Cardiac fibroblast (primary cell): ENCODE measurements around the gene JAZF1.

Experiments
- DNase-seq, 2 donors: peaks; one replicate each; pipeline versions ENCODE4 v3.0.0 to v3.0.0-alpha.2; 2010; ENCODE audit warnings: low read depth in 2 of 2
- H3K4me3 ChIP-seq, 2 donors: replicated peaks in 1 of 2; 1 replicate in 1 of 2; 2 replicates in 1 of 2; pipeline ENCODE4 v1.5.1; 2011; ENCODE audit warnings: low read depth in 2 of 2, low read length in 2 of 2, mild to moderate bottlenecking in 2 of 2, moderate library complexity in 1 of 2
- TF ChIP-seq, protein P1 (sequence below): IDR thresholded peaks from one replicate; pipeline ENCODE4 v1.5.1; 2011; ENCODE audit warnings: low read depth, mild to moderate bottlenecking, low read length, inconsistent platforms

JAZF1 gene

GRCh38 chr7:27944643-27945042, 236.0 kb downstream of the JAZF1 start:
- peak; percentile 24 to 52 for DNase-seq
- TF ChIP-seq, protein P1, sequence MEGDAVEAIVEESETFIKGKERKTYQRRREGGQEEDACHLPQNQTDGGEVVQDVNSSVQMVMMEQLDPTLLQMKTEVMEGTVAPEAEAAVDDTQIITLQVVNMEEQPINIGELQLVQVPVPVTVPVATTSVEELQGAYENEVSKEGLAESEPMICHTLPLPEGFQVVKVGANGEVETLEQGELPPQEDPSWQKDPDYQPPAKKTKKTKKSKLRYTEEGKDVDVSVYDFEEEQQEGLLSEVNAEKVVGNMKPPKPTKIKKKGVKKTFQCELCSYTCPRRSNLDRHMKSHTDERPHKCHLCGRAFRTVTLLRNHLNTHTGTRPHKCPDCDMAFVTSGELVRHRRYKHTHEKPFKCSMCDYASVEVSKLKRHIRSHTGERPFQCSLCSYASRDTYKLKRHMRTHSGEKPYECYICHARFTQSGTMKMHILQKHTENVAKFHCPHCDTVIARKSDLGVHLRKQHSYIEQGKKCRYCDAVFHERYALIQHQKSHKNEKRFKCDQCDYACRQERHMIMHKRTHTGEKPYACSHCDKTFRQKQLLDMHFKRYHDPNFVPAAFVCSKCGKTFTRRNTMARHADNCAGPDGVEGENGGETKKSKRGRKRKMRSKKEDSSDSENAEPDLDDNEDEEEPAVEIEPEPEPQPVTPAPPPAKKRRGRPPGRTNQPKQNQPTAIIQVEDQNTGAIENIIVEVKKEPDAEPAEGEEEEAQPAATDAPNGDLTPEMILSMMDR, result no peak

DNA sequence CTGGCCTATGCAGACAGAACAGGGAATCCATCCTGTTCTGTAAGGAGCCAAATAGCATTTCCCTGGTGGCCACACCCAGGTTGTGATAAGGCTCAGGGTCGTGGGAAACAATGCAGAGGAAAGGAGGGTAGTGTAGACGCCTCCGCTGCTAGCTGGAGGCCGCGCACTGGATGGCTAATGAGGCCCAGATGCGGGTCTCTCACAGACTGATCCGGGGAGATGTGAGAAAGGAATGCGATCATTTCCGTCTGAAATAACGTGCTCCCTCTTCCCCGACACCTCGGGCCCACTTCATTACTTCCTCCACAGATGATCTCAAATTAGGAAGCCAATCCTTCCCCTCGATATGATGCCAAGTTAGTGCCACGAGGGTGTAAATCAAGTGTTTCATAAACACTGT, 237.4 kb downstream of the JAZF1 start:
- H3K4me3 ChIP-seq, result no peak overlapping the region
- TF ChIP-seq, protein P1, result no peak
- no peak for DNase-seq

More at GRCh38 chr7:27944643-27945042, 236.0 kb downstream of the JAZF1 start:
- H3K4me3 ChIP-seq, result no peak overlapping the region

DNA sequence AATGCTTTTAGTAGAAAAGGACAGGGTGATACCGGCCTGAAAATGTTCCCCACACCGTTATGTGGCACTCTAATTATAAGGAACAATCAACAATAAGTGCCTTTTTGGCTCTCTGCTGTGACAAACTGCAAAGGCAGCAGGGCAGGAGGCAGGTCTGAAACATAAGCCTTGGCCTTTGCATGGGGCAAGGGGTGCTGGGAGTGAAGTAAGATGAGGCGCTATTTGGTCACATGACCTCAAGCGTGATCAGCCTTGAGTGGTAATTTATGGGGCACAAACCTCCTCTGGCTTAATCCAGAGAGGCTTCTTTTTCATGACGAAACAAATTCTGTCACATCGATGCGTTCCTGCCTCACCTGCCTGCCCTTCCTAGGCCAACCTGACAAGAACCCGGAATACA, 237.9 kb downstream of the JAZF1 start:
- TF ChIP-seq, protein P1, result no peak
- no peak overlapping the region for H3K4me3 ChIP-seq
- DNase-seq, result no peak

DNA sequence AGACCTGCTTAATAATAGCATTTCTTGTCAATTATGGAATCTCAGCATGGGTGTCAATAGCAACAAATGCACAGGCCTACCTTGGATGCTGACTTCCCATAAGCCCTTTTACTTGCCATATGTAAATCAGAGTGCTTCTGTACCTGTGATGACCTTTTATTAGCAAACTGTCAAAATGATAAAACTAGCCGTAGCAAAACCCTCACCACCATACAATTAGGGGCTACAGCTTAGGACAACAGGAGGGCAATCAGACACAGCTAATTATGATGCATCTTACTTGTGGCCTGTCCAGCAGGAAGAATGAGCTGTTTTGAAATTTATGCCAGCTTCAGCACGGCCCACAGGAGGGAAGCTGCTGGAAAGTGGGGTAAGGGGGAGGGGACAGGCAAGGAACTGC, 239.1 kb downstream of the JAZF1 start:
- TF ChIP-seq, protein P1, result no peak
- DNase-seq, result no peak
- H3K4me3 ChIP-seq, result no peak overlapping the region

- TF ChIP-seq, protein P1, result no peak
- DNase-seq, result no peak
- no peak overlapping the region for H3K4me3 ChIP-seq
Measured at GRCh38 chr7:27940341-27940740, 240.3 kb downstream of the JAZF1 start.

DNA sequence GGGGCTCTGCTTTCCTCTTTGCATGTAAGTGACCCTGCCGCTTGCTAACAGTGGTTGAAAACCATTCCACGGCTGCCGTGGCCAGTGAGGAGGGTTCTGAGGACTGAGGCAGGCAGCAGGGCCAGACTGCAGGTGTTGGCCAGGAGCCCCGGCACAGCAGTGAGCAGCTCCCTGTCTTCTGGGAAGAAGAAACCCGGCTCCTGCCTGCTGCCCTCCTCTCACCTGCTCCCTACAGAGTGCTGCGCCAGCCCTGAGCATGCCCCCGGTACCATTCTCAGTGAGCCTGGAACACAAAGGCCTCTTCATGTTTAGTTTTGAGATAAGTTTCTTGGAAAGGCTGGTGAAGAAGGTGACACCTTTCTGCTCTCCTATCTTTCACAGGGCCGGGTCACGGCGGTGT, 240.7 kb downstream of the JAZF1 start:
- no peak overlapping the region for H3K4me3 ChIP-seq
- TF ChIP-seq, protein P1, result no peak
- no peak for DNase-seq

- no peak for DNase-seq
- H3K4me3 ChIP-seq, result no peak overlapping the region
- TF ChIP-seq, protein P1, result no peak
Measured at GRCh38 chr7:27936768-27937102, 243.9 kb downstream of the JAZF1 start.
